ENCODE results near the gene BRS3.
"Not testable (repeated sequence)": the region's sequence is repeated elsewhere in the genome, so short reads cannot be mapped to it uniquely, and the experiment has no call there.

BRS3 gene

DNA sequence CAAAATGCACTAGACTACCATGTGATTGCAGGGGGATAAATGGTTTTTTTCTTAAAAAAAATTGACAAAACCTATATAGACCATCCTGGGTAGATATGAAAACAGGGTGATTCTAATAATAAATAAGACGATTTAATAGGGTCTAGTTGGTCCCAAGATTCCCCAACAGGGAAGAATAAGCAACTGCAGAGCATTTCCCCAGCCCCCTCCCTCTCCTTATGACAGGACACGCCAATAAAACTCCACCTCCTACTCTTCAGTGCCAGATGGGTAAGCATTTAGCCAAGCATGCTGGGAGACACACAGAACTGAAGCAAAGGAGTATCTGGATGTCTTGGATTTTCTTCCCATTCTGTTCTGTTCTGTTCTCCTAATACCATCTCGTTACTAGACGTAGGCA, at the start of gene BRS3:
Gene BRS3, plus strand, starts transcription at position 301 of the 400 bp plus-strand sequence. CDS start 168 bp downstream, outside the sequence.
- DNase-seq (ENCODE audit: low read depth in 2 of 2): no peak

DNA sequence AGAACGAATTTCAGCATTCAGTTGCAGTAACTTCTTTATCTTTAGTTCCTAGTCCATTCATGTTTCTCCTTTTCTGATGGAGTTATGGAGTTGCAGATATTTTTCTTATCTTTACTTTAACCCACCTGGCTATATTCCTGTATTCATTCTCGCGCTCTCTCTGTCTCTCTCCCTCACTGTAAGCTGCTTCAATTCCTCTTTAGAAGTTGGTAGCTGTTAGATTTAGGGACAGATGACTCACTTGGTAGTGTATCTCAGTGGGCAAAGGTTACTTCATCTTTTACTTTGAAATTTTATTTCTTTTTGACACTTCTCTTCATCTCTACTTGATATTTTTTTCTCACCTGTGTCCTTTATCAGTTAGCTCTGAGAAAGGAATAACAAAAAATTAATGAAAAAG, 49.6 kb upstream of the BRS3 start:
- no peak for DNase-seq (ENCODE audit: low read depth in 2 of 2)

DNA sequence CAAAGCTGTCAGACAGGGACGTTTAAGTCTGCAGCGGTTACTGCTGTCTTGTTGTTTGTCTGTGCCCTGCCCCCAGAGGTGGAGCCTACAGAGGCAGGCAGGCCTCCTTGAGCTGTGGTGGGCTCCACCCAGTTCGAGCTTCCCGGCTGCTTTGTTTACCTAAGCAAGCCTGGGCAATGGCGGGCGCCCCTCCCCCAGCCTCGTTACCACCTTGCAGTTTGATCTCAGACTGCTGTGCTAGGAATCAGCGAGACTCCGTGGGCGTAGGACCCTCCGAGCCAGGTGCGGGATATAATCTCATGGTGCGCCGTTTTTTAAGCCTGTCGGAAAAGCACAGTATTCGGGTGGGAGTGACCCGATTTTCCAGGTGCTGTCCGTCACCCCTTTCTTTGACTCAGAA, 42.1 kb upstream of the BRS3 start:
- not testable (repeated sequence) for DNase-seq (ENCODE audit: low read depth in 2 of 2)

DNA sequence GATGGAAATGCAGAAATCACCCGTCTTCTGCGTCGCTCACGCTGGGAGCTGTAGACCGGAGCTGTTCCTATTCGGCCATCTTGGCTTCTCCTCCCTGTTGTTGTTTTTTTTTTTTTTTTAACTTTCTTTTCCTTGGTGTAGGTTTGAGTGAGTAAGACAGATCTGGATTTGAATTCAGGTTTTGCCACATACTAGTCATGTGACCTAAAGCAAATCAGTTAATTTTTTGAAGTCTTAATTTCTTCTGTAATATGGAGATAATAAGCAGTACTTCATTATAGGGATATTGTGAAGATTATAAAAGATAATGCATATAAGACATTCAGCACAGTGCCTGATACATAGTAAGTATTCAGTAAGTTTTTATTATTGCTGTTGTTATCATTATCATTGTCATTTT, 41.5 kb upstream of the BRS3 start:
- DNase-seq (ENCODE audit: low read depth in 2 of 2): no peak

DNA sequence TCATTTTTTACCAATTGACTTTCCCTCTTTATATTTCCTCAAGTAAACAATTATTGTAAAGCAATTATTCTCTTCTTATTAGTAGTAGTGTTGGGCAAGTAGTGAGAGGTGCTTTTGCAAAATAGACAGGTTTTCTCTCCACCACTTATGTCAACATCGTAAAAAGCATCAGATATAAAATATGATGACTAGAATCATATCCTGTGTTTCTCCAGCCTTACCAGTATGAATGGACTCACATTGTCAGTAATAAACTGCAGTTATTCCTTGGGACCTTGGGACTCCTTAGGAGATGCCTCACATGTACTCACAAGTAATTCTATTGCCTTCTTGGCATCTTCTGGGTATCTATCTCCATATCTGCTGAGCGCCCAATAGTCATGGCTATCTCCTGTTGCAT, 40.4 kb upstream of the BRS3 start:
- no peak for DNase-seq (ENCODE audit: low read depth in 2 of 2)

DNA sequence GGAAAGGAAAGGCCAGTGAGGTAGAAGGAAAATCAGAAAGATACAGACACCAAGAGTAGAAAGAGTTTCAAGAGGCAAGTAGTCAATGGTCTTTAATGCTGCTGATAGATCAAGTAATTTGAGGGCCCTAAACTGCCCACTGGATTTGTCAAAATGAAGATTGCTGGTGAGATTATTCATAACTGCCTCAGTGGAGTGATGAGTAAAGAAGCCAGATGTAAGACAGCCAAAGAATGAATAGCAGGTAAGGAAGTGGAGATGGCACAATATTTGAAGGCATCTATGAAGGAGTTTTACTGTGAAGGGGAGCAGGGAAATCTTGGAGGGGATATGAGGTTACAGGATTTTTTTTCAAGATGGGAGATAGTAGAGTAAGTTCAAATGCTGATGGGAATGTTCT, 39.8 kb upstream of the BRS3 start:
- DNase-seq (ENCODE audit: low read depth in 2 of 2): no peak

DNA sequence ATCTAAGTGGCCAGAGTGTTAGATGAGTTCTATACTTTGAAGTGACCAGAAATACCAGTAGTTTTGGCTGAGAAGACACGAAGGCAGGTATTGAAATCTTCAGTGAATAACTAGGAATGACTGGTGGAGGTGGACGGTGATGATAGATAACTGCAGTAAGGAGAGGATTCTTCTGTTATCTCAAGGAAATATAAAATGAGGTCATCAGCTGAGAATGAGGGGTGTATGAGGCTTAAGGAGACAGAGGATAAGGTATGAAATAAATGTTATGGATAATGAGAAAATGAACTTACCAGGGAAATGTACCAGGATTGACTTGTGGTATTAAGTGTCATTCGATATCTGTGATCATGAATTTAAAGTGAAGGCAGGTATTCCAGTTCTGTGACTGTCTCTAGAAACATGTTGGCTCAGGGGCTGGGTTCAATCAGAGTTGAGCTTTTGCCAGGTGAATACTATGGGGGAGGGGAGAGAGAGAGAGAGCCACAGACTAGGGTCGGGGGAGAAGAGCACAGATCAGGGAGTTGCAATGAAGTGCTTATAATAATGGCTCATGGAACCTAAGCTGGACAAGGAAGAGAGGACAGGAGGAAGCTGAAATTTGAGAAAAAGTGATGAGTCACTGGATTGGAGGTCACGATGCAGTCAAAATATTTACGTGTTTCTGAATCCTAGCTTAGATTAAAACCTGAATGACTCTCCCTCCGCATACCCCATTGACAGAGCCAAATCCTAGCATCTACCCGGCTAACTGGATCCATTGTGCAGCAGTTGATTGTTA, 37.5 kb upstream of the BRS3 start:
- no peak for DNase-seq (ENCODE audit: low read depth in 2 of 2)

DNA sequence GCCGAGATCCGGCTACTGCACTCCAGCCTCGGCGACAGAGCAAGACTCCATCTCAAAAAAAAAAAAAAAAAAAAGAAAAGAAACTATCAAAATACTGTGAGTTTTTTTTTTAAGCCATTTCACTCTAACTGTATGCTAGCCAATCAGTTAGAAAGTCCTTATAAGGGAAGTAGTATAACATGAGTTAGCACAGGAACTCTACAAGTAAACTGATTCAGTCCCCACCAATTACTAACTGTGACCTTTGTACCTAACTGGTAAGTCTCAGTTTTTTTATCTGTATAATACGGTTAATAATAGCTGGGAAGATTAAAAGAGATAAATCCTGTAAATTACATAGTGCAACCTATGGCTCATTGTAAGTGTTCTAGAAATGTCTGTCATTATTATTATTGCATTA, 35.1 kb upstream of the BRS3 start:
- DNase-seq (ENCODE audit: low read depth in 2 of 2): no peak

DNA sequence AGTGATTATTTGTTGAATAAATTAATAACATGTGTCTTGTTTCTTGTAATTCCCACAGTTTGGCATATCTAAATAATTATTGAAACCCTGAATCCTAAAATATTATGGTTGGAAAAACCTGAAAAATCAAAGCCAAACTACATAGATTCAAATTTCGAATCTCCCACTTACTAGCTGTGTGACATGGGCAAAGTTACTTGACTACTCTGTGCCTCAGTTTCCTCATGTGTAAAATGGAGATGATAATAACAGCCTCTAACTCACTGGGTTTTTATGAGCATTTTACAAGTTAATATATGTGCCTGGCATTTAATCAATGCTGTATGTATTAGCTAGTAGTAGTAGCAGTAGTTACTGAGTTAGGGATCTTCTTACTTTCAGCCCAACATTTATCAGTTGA, 34.6 kb upstream of the BRS3 start:
- DNase-seq (ENCODE audit: low read depth in 2 of 2): no peak

DNA sequence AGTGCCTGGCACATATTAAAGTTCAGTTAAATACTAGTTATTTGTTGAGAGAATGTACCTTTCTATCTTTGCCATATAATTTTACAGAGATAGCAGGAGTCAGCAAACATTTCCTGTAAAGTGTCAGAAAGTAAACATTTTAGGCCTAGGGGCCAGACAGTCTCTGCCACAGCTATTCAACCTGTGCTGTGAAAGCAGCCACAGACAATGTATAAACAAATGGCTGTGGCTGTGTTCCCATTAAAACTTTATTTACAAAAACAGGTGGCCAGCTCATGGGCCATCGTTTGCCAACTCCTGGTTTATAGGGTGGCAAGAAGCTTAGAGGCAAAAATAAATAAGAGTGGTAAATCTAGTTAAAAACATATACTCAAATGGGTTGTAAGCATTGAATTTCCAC, 34.0 kb upstream of the BRS3 start:
- DNase-seq (ENCODE audit: low read depth in 2 of 2): no peak

DNA sequence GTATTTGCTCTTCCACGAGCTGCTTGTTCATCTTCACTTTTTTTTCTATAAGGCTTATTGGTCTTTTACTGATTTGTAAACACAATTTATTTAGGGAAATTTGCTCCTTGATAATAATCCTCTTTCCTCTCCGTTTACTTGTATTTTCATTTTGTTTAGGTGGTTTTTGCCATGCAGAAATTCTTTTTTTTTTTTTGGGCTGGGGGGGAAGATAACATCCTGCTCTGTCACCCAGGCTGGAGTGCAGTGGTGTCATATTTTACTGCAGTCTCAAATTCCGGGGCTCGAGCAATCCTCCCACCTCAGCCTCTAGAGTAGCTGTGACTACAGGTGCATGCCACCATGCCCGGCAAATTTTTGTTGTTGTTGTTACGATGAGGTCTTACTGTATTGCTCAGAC, 31.6 kb upstream of the BRS3 start:
- DNase-seq (ENCODE audit: low read depth in 2 of 2): no peak

DNA sequence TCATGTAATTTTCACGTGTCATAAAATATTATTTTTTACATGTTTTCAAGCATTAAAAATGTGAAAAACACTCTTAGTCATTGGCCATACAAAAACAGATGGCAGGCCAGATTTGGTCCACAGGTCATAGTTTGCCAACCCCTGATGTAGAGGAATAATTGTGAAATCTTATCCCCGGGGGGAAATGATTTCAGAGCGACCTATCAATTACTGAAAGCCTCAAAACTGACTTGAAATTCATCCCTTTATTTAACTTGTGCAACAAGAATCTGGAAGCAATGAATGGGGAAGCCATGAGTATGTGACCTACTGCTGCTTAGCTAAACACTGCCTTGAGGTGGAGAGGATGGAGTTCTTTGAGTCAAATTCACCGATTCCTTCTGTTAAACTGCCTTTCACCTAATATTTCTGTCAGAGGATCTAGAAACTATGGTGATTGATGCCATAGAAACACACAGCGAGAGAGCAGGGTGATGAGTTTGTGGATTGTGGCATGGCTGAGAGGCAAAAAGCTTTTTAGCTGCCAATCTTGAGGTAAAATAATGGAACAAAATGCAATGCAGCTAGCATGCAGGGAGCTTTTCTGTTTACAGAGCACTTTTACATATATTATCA, 30.3 kb upstream of the BRS3 start:
- DNase-seq (ENCODE audit: low read depth in 2 of 2): no peak

DNA sequence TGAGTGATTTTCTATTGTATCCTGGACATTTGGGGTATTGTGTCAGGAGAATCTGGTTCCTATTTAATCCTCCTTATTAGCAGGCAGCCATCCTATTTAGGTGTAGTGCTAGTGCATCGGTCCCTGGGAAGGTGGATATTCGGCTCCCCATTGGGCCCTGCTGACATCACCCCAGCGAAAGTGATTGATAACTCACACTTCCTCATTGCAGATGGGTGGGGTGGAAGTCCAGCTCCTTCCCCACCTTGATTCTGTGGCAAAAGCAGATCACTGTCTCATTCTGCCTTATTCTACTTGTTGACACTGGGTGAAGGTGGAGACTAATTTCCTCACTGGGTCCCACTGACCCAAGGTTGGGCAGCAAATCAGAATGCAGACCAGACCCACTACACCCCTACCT, 23.2 kb upstream of the BRS3 start:
- no peak for DNase-seq (ENCODE audit: low read depth in 2 of 2)

DNA sequence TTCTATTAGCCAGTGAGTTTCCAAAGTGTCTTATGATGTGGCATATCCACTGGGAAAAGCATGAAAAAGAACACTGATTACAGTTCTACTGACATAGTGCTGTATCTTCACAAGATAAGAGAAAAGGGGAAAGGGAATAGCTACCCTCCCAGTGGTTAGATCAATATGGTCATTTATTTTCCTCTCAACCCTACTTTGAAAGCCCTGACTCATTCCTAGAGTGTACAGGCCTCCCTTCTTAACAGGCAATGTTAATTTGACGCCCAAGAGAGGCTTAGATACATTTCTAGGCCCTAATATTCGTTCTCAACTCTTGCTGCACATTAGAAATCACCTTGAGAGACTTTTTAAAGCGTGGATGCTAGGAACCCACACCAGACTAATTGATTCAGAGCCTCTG, 20.4 kb upstream of the BRS3 start:
- DNase-seq (ENCODE audit: low read depth in 2 of 2): no peak

DNA sequence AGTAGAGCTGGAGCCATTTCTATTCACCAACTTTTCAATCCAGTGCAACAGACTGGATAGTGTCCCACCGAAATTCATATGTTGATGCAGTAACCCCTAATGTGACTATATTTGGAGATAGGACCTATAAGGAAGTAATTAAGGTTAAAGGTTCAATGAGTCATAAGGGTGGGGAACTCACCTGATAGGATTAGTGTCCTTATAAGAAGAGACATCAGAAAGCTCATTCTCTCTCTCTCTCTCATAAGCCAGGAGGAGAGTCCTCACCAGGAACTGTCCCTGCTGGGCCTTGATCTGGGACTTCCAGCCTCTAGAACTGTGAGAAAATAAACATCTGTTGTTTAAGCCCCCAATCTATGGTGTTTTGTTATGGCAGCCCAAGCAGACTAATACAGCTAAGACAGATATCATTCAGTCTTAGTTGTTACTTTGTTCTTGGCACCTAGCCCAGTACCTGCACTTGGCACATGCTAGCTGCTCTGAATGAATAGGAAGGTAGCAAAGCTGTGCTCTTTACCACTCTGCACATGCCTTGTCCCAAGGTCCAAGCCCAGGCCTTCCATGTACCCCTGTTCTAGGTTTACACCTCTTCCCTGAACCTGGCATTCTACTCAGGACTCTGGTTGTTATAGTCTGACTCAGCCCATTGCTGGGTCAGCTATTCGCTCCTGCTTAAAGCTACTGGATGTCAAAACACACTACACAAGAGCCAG, 19.2 kb upstream of the BRS3 start:
- no peak for DNase-seq (ENCODE audit: low read depth in 2 of 2)

DNA sequence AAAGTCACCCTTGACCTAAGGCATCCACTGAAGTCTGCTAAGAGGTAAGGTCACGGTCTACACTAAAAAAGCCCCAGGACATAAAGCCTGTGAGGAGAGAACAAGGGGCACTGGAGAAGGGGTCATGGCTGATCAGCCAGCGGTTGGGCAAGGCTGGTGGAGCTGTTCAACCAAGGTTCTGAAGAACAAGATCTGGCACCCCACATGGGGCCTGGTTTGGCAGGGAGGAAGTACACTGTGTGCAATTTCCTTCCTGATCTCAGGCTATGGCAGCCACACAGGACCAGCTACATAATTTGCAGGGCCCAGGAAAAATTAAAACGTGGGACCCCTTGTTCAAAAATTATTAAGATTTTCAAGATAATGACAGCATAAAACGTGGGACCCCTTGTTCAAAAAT, 14.1 kb upstream of the BRS3 start:
- DNase-seq (ENCODE audit: low read depth in 2 of 2): no peak

DNA sequence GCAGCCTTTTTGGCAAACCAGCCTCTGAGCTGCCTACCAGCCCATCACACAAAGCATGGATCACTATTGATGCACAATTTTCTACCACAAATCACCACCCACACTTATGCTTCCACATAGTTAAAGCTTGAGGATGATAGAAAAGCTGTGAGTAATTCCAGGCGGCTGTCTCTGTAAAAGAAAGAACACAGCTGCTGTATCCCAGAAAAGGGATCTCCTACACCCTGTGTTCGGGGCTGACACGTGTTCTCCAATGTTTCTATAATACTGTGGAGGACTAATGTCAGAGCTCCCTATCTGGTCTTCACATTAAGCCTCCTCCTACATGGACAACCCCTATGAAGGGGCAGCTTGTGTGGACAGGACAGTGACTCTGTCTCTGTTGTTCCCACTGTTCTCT, 12.5 kb upstream of the BRS3 start:
- DNase-seq (ENCODE audit: low read depth in 2 of 2): no peak

DNA sequence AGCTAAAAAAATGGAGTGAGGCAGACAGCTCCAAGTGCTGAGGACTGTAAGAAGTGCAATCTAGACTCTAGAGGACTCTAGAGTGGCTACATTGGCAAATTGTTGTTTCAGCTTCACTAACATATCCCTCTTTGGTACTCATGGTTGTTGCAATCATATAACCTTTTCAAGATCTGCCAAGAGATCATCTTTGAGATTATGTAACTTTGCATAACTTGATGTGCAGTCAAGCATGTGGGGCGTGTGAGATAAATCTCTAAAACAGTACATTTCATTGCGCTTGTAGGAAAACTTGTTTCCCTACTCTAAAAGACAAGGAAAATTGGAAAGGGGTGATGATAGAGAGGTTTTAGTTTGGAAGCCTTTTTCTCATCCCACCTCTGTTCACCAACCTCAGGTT, 11.2 kb upstream of the BRS3 start:
- no peak for DNase-seq (ENCODE audit: low read depth in 2 of 2)

DNA sequence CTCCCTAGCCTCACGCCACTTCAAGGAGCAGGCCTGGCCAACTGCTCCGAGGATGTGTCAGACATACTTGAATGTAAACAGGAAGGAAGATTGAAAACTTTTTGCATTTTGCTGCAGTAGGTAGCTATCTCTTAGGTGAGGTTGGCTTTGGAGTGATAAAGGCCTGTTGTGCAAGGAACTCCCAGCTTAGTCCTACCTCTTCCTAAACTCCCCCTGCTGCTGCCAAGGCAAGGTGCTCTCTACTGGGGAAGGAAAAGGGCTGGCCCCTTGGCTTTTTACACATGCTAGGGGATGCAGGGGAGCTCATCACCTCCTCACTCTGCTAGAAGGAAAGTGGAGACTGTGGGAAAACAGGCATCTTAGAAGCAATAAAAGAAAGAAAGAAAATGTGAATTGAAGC, 10.7 kb upstream of the BRS3 start:
- no peak for DNase-seq (ENCODE audit: low read depth in 2 of 2)

DNA sequence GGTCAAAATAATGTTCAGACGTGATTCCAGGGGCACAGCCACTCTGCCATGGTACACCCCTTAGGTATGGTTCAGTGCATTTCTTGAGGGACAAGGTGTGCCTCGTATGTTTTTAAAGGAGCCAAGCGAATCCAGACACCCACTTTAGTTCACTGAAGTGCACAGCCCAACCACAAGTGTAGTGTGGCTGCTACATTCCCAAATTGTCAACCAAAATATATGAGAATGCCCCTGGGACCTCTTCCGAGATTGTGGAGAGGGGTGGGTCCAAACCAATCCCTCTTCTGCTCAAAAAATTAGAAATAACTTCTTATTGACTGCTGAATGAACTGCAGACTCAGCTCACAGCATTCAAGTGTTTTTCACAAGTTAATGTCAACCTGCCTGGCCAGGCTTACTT, 7.4 kb upstream of the BRS3 start:
- DNase-seq (ENCODE audit: low read depth in 2 of 2): no peak

DNA sequence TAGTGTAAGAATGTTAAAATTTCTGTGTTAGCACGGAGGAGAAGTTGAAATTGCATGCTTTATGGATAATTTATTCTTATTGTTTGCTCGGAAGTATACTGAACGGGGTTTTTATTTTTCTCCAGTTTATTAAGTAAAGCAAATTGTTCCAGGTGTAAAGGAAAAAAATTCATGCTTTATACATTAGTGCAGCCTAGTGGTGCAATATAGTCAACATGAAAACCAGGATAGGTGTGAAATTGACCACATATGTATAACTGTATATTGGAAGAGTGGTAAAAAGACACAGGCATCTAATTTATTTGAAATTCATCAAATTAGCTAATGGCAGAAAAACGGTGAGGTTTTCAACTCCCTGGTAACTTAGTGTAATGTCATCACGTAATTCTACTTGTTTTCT, 959 bp downstream of the BRS3 start:
- DNase-seq (ENCODE audit: low read depth in 2 of 2): no peak

DNA sequence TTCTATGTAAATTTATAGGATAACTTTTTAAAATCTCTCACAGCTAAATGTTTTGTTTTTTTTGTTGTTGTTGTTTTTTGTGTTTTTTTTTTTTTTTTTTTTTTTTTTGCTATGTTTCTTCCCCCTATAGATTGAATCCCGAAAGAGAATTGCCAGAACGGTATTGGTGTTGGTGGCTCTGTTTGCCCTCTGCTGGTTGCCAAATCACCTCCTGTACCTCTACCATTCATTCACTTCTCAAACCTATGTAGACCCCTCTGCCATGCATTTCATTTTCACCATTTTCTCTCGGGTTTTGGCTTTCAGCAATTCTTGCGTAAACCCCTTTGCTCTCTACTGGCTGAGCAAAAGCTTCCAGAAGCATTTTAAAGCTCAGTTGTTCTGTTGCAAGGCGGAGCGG, 4.1 kb downstream of the BRS3 start:
- no peak for DNase-seq (ENCODE audit: low read depth in 2 of 2)

DNA sequence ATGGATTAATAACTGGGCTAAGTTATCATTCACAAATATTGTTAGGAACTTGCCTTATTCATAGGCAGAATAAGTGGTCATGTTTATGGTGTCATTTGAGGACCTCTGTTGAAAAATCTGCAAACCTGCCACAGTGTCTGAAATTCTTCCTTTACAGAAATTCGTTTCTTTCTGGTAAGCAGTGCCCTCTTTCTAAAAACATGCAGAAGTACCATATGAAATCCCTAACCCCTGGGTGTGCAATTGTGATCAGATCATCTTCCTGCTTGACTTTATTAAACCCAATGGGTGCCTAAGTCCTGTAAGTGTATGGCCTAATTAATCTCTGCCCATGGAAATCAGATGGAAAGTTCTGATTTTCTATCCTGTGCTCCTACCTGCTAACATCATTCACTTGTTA, 5.3 kb downstream of the BRS3 start:
- no peak for DNase-seq (ENCODE audit: low read depth in 2 of 2)

Data from fibroblast of skin of left biceps (primary cell).